CD4-positive, alpha-beta T cell (primary cell): ENCODE measurements around the gene TCEA3. TPM values are rescaled to one million over a fixed set of nuclear protein-coding genes. Genes with fewer than 3 reads are reported as not detected.

ENCODE experiments used
- ATAC-seq: fragments of 200-7000 bp; cut with Tn5 transposase; one replicate; pipeline ENCODE4 v1.10.0; 2022; ENCODE audit warnings: mild to moderate bottlenecking; ENCODE audit not compliant: poor library complexity
- CTCF ChIA-PET: fragments of 350-600 bp; sonication (Branson Sonifier 250); formaldehyde crosslinking; loops from one replicate; lab custom pipeline; 2021; ENCODE audit warnings: antibody characterized with exemption, inconsistent platforms; lab: Charles Lee
- POLR2A ChIA-PET: fragments of 350-600 bp; sonication (Branson Sonifier 250); formaldehyde crosslinking; loops from one replicate; lab custom pipeline; 2021; ENCODE audit warnings: antibody characterized with exemption, inconsistent platforms; lab: Charles Lee
- DNase-seq, 14 experiments: peaks; one replicate each; pipeline ENCODE4 v3.0.0-alpha.2; 2013 to 2020; ENCODE audit warnings: mixed read lengths in 2 of 14
- H3K27ac ChIP-seq, 2 donors: one replicate each; pipeline versions ENCODE4 v1.5.1 to v1.7.0; 2013; ENCODE audit warnings: low read length in 2 of 2, low read depth in 1 of 2, mild to moderate bottlenecking in 1 of 2
- H3K27me3 ChIP-seq, 2 experiments: 1 replicate in 1 of 2; 2 replicates in 1 of 2; pipeline versions ENCODE4 v1.6.1 to v1.7.0; 2013; ENCODE audit warnings: low read length in 2 of 2, control low read depth in 1 of 2, mild to moderate bottlenecking in 1 of 2, moderate library complexity in 1 of 2; ENCODE audit not compliant: insufficient read depth in 2 of 2, control insufficient read depth in 1 of 2
- H3K36me3 ChIP-seq: one replicate; pipeline ENCODE4 v1.6.1; 2013; ENCODE audit warnings: low read length, control low read depth; ENCODE audit not compliant: insufficient read depth
- H3K4me1 ChIP-seq: one replicate; pipeline ENCODE4 v1.6.1; 2013; ENCODE audit warnings: low read length, control low read depth; ENCODE audit not compliant: insufficient read depth
- H3K4me3 ChIP-seq: one replicate; pipeline ENCODE4 v1.5.1; 2013; ENCODE audit warnings: mild to moderate bottlenecking, low read length, moderate library complexity
- H3K9me3 ChIP-seq, 2 experiments: 1 replicate in 1 of 2; 2 replicates in 1 of 2; pipeline versions ENCODE4 v1.6.1 to v1.7.0; 2013; ENCODE audit warnings: low read length in 2 of 2, mild to moderate bottlenecking in 2 of 2, control low read depth in 1 of 2, moderate library complexity in 1 of 2; ENCODE audit not compliant: control insufficient read depth in 1 of 2, insufficient read depth in 1 of 2
- H3K27ac Mint-ChIP-seq: one replicate; pipeline ENCODE4 v1.8.0; 2020; ENCODE audit warnings: mixed read lengths
- H3K27me3 Mint-ChIP-seq: one replicate; pipeline ENCODE4 v1.8.0; 2021; ENCODE audit warnings: mixed read lengths
- H3K36me3 Mint-ChIP-seq: one replicate; pipeline ENCODE4 v1.8.0; 2021; ENCODE audit warnings: low read depth, mixed read lengths
- H3K4me1 Mint-ChIP-seq: one replicate; pipeline ENCODE4 v1.8.0; 2021; ENCODE audit warnings: low read depth, mixed read lengths
- H3K4me3 Mint-ChIP-seq: one replicate; pipeline ENCODE4 v1.8.0; 2020; ENCODE audit warnings: mild to moderate bottlenecking, mixed read lengths
- H3K9me3 Mint-ChIP-seq: one replicate; pipeline ENCODE4 v1.8.0; 2020; ENCODE audit warnings: mixed read lengths
- CTCF ChIP-seq: fragments of 200-600 bp; IDR thresholded peaks from one replicate; pipeline ENCODE4 v1.8.0; 2022; ENCODE audit warnings: antibody characterized with exemption, mild to moderate bottlenecking
- intact Hi-C, 2 experiments: fragments of 100-400 bp; cut with DNase I in 1 of 2; cut with micrococcal nuclease in 1 of 2; formaldehyde crosslinking; loops; one replicate each; pipeline versions ENCODE4 v1.15.1 to v1.9.0; 2023 to 2025; cut with DNase I, micrococcal nuclease
- total RNA-seq, 174 experiments: library from RNA in 2 of 174; stranded (reverse) in 2 of 174; gene quantifications; one replicate each; pipeline ENCODE4 v1.2.3 and lab custom pipeline; 2021 to 2026

The TCEA3 gene
- total RNA-seq, 2 experiments from 2014 or later, result 33.1 to 34.6 TPM

GRCh38 chr1:23389837-23390321 lies 34.7 kb downstream of the TCEA3 start:
- ChIA-PET CTCF (no interaction called here), POLR2A (interaction anchor here (1.2 kb wide), 1 partner anchor 22 kb away, joined by 3 read pairs; no protein-coding TSS in a partner anchor)
- no peaks in the 10 kb centered on the region for H3K9me3 Mint-ChIP-seq
- H3K27ac Mint-ChIP-seq, result no peak overlapping the region
- no peaks in the 10 kb centered on the region for H3K27me3 Mint-ChIP-seq
- H3K4me1 Mint-ChIP-seq, result no peaks in the 10 kb centered on the region
- no peaks in the 10 kb centered on the region for H3K9me3 ChIP-seq
- no peak for ATAC-seq
- peaks cover 21% of the 10 kb centered on the region for H3K36me3 Mint-ChIP-seq
- intact Hi-C loops, result no loop called here
- no peak overlapping the region for H3K4me3 ChIP-seq
- H3K27me3 ChIP-seq, result no peaks in the 10 kb centered on the region
- no peak overlapping the region for H3K27ac ChIP-seq
- no peaks in the 10 kb centered on the region for H3K36me3 ChIP-seq
- no peaks in the 10 kb centered on the region for H3K4me1 ChIP-seq
- TF ChIP-seq CTCF, result no peak
- H3K4me3 Mint-ChIP-seq, result no peak overlapping the region
- DNase-seq, result no peak

- H3K9me3 ChIP-seq, result no peaks in the 10 kb centered on the region
- no peak for DNase-seq
- Mint-ChIP-seq H3K27me3 (no peaks in the 10 kb centered on the region), H3K9me3 (no peaks in the 10 kb centered on the region), H3K4me1 (no peaks in the 10 kb centered on the region), H3K36me3 (peaks cover 29% of the 10 kb centered on the region), H3K27ac (no peak overlapping the region), H3K4me3 (no peak overlapping the region)
- intact Hi-C loops, result no loop called here
- POLR2A ChIA-PET, result interaction anchor here (1.2 kb wide), 1 partner anchor 35 kb away, joined by 5 read pairs; no protein-coding TSS in a partner anchor
- peaks cover 4% of the 10 kb centered on the region for H3K36me3 ChIP-seq
- ATAC-seq, result no peak
- TF ChIP-seq CTCF, result no peak
- H3K4me1 ChIP-seq, result no peaks in the 10 kb centered on the region
- no peaks in the 10 kb centered on the region for H3K27me3 ChIP-seq
- no peak overlapping the region for H3K27ac ChIP-seq
- H3K4me3 ChIP-seq, result no peak overlapping the region
- CTCF ChIA-PET, result interaction anchor here (0.7 kb wide), 1 partner anchor 17 kb away, joined by 3 read pairs; no protein-coding TSS in a partner anchor
These were observed 37.1 kb downstream of the TCEA3 start for GRCh38 chr1:23387494-23387893.

- no peaks in the 10 kb centered on the region for H3K27me3 ChIP-seq
- Mint-ChIP-seq H3K4me3 (no peak overlapping the region), H3K27me3 (no peaks in the 10 kb centered on the region), H3K4me1 (no peaks in the 10 kb centered on the region), H3K36me3 (peaks cover 51% of the 10 kb centered on the region), H3K9me3 (no peaks in the 10 kb centered on the region), H3K27ac (no peak overlapping the region)
- CTCF ChIA-PET, result no interaction called here
- H3K4me1 ChIP-seq, result no peaks in the 10 kb centered on the region
- ATAC-seq (no peak), DNase-seq (no peak)
- no peak overlapping the region for H3K4me3 ChIP-seq
- POLR2A ChIA-PET, result interaction anchor here (1.3 kb wide), 1 partner anchor 19 kb away, joined by 4 read pairs; no protein-coding TSS in a partner anchor
- H3K27ac ChIP-seq, result no peak overlapping the region
- H3K9me3 ChIP-seq, result no peaks in the 10 kb centered on the region
- H3K36me3 ChIP-seq, result peaks cover 4% of the 10 kb centered on the region
- intact Hi-C loops, result no loop called here
- TF ChIP-seq CTCF, result no peak
These were observed 39.4 kb downstream of the TCEA3 start for GRCh38 chr1:23385119-23385621.
